Right hindlimb (tissue), 1 donor: ENCODE results near the gene OR6C3.
"Not testable (repeated sequence)": the region's sequence is repeated elsewhere in the genome, so short reads cannot be mapped to it uniquely, and the experiment has no call there.

ENCODE experiments used
- DNase-seq: peaks from one replicate; pipeline ENCODE4 v3.0.0-alpha.2; 2018

The OR6C3 gene

DNA sequence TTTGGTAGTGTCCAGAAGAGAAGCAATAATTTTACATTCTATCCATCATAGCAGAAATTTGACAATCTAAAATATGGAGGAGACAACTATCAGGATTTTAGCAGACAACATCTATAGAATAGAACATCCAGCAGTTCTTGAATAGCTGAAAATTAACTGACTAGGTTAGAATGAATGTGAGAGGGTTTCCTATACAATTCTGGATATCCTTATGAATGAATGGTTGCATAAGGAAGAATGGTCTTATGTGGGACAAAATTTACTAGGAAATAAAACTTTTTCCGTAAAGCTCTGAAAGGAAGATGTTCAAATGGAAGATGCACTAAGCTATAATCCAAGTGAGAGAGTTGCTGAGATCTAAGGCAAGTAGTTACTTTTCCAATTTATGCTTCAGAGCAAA, at the start of gene OR6C3:
TSS of gene OR6C3 (plus strand) at position 301 of the 400 bp plus-strand sequence. CDS start 955 bp downstream, outside the sequence.
- no peak for DNase-seq

GRCh38 chr12:55280991-55281390, 49.6 kb upstream of the OR6C3 start:
- DNase-seq, result no peak

GRCh38 chr12:55289999-55290398, 40.5 kb upstream of the OR6C3 start:
- no peak for DNase-seq

DNA sequence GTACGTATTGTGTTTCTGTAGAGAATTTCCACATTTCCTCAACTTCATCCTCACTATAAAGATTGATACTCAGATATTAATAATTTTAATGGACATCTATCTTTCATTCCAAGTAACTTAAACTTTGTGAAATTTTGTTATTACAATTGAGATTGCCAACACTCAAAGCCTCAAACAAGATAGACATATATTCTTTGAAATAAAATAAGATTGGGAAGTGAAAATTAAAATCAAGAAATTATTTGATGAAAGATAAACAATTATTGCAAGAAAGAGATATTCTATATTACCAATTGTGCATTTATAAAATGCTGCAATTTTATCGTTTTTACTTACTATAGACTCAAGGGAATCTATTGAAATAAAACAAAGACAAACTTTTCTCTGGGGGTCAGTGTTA, 34.1 kb upstream of the OR6C3 start, which contains the start of gene OR6C6:
TSS of gene OR6C6 (minus strand) at position 101 of the 400 bp plus-strand sequence. CDS start 1,337 bp downstream, outside the sequence.
- DNase-seq, result no peak

DNA sequence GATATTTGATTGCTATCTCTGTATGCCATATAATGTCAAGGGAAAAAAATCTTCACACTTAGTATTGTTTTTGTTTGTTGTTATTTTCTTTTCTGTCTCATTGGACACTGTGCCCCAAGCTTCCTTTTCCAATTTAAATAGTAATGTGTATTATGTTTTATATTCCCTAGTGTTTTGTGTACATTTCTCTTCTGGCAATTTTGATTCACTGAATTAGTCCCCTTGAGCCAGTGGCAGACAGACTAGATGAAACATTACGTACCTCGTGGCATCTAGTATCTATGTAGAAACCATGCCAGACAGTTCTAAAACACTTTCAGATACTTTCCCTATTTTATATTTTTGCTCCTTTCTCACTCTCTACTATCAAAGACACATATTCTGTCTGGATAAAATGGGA, 16.5 kb upstream of the OR6C3 start, which contains the start of gene OR6C1:
TSS of gene OR6C1 (plus strand) at position 301 of the 400 bp plus-strand sequence. CDS start 6,257 bp downstream, outside the sequence.
- no peak for DNase-seq

GRCh38 chr12:55320201-55320600, 10.3 kb upstream of the OR6C3 start:
- DNase-seq, result no peak

DNA sequence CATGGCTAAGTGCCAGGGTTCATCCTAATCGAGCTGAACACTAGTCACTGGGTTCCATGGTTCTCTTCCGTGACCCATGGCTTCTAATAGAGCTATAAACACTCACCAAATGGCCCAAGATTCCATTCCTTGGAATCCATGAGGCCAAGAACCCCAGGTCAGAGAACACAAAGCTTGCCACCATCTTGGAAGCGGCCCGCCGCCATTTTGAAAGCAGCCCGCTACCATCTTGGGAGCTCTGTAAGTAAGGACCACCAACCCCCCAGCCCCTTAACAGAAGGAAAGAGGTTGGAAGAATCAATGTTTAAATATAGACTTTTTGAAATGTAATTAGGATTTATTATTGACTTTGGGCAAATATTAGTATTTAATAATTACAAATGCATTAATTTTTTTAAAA, 4.7 kb upstream of the OR6C3 start:
- not testable (repeated sequence) for DNase-seq

DNA sequence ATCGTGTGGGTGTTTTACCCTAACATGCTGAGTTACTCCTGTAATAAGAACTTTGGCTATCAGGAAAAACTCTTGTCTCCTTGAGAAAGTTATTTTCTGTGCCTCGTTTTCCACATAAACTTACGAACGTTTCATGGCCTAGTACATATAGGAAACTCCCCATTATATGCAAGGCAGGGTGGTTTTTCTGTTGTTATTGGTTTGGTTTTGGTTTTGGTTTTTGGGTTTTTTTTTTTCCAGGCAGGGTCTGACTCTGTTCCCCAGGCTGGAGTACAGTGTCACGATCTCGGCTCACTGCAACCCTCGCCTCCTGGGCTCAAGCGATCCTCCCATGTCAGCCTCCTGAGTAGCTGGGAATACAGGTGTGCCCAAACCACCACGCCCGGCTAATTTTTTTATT, 5.5 kb downstream of the OR6C3 start:
- DNase-seq, result no peak

- DNase-seq, result not testable (repeated sequence)
These were observed 24.8 kb downstream of the OR6C3 start for GRCh38 chr12:55355338-55355737.

DNA sequence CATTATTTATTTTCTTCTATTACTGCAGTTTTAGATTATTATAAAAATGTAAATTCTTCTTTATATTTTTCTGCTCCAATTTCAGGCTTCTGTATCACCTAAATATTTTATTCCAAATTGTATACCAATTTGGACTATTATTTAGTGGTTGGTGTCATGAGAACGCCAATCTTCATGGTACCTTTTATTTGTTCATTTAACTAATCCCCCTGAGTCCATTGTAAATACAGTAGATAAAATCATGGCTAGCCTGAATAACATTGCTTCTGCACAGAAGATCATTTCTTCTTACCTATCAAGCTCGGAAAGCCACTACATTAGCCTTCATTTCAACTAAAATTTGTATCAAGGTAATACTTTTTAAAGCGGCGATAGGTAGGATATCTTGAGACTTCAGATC, 32.1 kb downstream of the OR6C3 start, which contains the start of gene OR6C75:
TSS of gene OR6C75 (plus strand) at position 301 of the 400 bp plus-strand sequence. CDS start 2,136 bp downstream, outside the sequence.
- DNase-seq, result no peak

- no peak for DNase-seq
These were observed 34.5 kb downstream of the OR6C3 start for GRCh38 chr12:55365086-55365485.

DNA sequence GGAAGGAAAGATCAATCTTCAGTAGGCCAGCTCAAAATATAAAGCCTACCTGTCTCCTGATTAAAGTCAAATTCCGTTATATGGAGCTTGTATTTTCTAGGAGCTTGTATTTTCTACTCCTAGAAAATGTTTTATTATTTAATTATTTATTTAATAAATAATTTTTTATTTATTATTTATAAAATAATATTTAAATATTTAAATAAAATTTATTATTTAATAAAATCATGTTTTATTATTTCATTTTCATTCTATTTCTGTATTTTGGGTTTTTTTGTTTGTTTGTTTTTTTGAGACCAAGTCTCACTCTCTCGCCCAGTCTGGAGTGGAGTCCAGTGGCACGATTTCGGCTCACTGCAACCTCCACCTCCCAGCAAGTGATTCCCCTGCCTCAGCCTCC, 42.0 kb downstream of the OR6C3 start:
- DNase-seq, result no peak
